Mammary epithelial cell (primary cell): ENCODE data around the gene MRO.

Experiments used
- EZH2 ChIP-seq: IDR thresholded peaks from 2 replicates; pipeline ENCODE4 v1.6.1; 2012; ENCODE audit warnings: low read length, inconsistent platforms, borderline replicate concordance
- TF ChIP-seq, protein P1 (sequence below), 2 donors: IDR thresholded peaks in 1 of 2; conservative IDR thresholded peaks in 1 of 2; 2 replicates each; pipeline ENCODE4 v1.5.1; 2011 to 2012; ENCODE audit warnings: inconsistent platforms in 2 of 2, low read length in 2 of 2, mild to moderate bottlenecking in 2 of 2, control low read depth in 1 of 2, low read depth in 1 of 2; ENCODE audit not compliant: insufficient read depth in 1 of 2; ENCODE audit errors: extremely low read depth in 1 of 2

DNA sequence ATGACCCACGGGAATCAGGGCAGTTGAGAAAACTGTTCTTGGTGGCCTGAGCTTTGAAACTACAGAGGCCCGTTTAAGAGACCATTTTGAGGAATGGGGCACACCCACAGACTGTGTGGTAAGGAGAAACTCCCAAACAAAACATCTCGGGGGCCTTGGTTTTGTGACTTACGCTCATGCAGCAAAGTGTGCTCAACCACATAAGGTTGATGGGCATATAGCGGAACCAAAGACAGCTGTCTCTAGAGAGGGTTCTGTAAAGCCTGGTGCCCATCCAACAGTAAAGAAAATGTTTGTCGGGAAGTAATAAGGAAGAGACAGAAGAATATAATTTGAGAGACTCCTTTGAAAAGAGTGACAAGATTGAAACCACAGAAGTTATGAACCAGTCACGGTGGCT is 5.4 kb downstream of the MRO start:
- TF ChIP-seq, protein P1, sequence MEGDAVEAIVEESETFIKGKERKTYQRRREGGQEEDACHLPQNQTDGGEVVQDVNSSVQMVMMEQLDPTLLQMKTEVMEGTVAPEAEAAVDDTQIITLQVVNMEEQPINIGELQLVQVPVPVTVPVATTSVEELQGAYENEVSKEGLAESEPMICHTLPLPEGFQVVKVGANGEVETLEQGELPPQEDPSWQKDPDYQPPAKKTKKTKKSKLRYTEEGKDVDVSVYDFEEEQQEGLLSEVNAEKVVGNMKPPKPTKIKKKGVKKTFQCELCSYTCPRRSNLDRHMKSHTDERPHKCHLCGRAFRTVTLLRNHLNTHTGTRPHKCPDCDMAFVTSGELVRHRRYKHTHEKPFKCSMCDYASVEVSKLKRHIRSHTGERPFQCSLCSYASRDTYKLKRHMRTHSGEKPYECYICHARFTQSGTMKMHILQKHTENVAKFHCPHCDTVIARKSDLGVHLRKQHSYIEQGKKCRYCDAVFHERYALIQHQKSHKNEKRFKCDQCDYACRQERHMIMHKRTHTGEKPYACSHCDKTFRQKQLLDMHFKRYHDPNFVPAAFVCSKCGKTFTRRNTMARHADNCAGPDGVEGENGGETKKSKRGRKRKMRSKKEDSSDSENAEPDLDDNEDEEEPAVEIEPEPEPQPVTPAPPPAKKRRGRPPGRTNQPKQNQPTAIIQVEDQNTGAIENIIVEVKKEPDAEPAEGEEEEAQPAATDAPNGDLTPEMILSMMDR (conservative IDR thresholded peaks at IDR 0.05 in 1 of 2, IDR thresholded peaks at IDR 0.05 in 1 of 2; ENCODE audit: extremely low read depth in 1 of 2, insufficient read depth in 1 of 2, low read depth in 1 of 2, low read length in 2 of 2), result no peak
- TF ChIP-seq EZH2, result no peak
